Measurements from ENCODE around the gene SPATA12.
"Not testable (repeated sequence)": the region's sequence is repeated elsewhere in the genome, so short reads cannot be mapped to it uniquely, and the experiment has no call there.

Gene SPATA12

DNA sequence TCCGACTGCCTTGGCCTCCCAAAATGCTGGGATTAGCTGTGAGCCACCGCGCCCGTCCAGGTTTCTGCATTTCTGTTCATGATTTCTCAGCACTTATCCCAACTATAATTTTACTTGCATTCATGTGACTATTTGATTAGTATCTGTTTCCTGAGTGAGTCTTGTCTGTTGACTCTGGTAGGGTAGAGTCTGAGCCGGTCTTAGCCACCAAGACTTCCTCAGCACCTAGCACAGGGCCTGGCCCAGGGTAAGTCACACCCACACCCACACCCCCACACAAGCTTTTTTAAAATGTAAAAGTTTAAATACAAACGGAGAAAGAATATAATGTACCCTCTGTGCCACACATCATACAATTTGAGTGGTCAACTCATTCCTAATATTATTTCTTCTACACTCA lies 3.1 kb upstream of the SPATA12 start:
- no peak for DNase-seq

DNA sequence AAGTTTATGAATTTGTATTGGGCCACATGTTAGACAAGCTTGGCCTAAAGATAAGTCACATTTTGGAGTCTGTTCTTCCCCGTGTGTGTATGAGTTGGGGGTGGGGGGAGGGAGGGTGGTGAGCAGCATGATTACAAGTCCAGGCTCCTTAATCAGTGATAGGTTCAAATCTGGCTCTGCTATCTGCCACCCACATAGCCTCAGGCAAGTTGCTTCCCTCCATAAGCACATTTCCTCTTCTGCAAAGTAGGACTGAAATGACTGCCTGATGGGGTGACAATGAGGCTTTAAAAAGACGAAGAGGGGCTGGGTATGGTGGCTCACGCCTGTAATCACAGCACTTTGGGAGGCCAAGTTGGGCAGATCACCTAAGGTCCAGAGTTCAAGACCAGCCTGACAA lies 1.1 kb upstream of the SPATA12 start:
- DNase-seq: no peak

DNA sequence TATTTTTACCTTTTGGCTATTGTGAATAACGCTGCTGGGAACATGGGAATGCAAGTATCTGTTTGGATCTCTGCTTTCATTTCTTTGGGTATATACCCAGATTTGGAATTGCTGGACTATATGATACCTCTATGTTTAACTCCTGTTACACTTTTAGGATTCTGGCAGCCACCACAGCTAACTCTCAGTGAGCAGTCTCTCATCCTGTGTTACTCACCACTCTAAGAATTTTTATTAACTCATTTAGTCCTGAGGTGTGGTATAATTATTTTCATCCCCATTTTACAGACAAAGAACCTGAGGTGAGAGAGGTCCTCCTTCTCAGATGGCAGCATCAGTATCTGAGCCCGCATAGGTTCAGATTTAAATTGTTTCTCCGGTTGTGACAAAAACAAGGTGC lies 1.1 kb downstream of the SPATA12 start:
- no peak for DNase-seq

DNA sequence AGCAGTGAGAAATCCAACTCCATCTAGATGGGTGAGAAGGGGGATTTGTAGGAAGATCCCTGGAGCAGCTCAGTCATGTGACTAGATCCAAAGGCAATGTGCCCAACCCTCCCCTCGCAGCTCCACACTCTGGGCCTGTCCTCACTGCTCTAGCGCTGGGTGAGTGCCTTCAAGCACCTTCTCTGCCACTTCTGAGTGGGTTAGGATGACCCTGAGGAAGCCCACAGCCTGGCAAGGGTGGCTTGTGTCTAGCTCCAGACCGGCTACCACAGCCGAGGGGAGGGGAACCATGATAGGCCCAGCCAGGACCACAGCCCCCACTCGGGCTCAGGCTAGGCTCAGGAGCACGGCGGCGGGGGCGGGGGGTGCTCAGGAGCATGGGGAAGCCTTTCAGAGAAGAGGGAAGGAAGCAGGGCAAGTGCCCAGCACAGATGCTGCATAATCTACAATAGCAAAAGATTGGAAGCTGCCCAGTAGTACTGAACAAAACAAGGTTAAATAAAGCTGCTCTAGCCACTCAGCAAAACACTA lies 1.7 kb downstream of the SPATA12 start:
- DNase-seq: no peak

DNA sequence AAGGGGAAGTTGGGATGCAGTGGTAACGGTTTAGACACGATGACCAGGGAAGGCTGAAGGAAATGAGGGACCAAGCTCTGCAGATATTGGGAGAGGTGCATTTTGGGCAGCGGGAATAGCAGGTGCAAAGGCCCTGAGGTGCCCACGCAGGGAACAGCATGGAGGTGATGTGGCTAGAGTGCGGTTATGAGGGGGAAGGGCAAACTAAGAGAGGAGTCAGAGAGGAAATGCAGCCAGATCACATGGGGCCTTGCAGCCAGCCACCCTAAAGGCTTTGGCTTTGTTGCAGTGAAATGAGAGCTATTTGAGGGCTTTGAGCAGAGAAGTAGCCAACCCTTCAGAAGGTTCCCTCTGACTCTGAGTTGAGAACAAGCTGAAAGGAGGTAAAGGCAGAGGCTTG lies 2.6 kb downstream of the SPATA12 start:
- no peak for DNase-seq

DNA sequence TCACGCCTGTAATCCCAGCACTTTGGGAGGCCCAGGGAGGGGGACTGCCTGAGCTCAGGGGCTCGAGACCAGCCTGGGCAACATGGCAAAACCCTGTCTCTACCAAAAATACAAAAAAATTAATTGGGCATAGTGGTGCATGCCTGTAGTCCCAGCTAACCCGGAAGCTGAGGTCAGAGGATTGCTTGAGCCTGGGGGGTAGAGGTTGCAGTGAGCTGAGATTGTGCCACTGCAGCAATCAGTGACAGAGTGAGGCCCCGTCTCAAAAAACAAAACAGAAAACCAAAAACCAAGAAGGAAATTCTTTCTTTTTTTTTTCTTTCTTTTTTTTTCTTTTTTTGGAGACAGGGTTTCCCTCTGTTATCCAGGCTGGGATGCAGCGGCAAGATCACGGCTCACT lies 3.5 kb downstream of the SPATA12 start:
- DNase-seq: no peak

DNA sequence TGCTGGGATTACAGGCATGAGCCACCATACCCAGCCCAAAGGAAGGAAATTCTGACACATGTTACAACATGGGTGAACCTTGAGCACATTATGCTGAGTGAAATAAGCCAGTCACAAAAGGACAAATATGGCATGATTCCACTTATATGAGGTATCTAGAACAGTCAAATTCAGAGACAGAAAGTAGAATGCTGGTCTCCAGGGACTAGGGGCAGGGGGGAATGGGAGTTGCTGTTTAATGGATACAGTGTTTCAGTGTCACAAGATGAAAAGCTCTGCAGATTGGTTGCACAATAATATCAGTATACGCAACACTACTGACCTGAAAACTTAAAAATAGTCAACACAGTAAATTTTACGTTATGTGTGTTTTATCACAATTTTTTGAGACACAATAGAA lies 4.1 kb downstream of the SPATA12 start:
- DNase-seq: no peak

DNA sequence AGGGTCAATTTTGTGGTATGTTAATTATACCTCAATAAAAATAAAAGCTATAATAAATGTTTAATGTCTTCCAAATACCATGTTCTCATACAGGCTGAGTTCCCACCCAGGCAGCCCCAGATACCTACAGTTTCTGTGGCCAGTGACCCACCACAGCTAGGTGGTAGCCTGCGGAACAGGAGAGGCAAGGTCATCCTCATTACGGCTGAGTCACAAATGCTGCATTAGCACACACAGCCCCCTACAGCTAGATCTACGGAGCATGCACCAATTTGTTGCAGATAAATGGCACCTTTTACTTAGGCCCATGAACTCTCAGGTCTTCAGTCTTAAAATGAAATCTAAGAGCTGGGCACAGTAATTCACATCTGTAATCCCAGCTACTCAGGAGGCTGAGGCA lies 5.1 kb downstream of the SPATA12 start:
- DNase-seq: no peak

DNA sequence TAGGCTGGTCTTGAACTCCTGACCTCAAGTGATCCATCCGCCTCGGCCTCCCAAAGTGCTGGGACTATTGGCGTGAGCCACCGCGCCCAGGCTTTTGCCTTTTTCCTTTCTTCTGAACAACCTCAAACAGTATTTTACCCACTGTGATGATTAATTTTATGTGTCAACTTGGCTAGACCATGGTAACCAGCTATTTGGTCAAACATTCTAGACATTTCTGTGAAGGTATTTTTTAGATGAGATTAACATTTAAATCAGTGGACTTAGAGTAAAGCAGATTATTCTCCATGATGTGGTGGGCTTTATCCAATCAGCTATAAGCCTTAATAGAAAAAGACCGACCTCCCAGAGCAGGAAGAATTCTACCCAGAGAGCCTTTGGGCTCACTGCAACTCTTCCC lies 6.0 kb downstream of the SPATA12 start:
- DNase-seq: no peak

DNA sequence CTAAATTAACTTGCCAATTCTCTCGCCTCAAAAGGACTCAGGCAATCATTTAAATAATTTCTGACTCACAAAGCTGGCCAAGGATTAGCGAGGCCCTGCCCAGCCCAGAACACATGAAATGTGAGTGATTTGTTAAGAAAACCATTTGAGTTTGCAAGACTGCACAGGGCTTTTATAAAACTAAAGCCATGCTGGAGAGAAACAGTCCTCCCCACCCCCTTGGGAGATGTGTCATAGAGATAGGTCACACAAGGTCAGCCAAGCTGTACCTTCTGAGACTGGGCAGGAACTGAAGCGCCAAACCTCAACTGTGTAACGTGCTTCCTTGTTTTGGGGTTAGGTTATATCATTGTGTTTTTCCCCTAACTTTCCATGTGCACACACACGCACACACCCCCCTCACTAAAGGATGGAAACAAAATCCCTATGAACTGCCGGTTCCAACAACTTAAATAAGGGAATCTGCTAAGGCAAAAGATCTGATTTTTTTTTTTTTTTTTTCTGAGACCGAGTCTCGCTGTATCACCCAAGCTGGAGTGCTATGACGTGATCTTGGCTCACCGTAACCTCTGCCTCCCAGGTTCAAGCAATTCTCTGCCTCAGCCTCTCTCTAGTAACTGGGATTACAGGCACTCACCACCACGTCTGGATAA lies 8.1 kb downstream of the SPATA12 start:
- no peak for DNase-seq

DNA sequence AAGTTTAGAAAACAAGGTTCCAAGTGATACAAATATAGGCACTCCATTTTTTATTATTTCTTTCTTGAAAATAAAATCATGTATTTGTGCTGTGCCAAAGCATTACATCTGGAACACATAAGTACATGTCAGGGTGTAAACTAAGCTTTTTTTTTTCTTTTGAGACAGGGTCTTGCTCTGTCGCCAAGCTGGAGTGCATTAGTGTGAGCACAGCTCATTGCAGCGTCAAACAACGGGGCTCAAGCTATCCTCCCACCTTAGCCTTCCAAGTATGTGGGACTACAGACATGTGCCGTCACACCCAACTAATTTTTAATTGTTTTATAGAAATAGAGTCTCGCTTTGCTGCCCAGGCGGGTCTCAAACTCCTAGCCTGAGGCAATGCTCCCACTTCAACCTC lies 9.0 kb downstream of the SPATA12 start:
- DNase-seq: no peak

DNA sequence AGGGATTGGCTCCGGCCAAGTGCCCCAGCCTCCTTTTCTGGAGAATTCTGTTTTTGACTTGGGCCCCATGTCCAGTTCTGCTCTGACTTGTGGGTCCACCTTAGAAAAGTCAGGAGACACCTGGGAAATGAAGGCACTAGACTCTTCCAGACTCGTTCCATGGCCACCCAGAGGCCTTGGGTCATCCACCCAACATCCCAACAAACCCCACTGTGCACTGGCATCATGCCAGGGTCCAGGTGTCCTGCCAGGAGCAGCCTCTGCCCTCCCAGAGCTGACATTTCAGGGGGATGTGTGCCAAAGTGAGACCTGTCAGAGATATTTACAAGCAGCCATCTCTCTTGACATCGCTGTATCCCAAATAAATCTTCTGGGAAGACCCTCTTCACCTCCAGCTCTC lies 13.2 kb downstream of the SPATA12 start:
- DNase-seq: no peak

DNA sequence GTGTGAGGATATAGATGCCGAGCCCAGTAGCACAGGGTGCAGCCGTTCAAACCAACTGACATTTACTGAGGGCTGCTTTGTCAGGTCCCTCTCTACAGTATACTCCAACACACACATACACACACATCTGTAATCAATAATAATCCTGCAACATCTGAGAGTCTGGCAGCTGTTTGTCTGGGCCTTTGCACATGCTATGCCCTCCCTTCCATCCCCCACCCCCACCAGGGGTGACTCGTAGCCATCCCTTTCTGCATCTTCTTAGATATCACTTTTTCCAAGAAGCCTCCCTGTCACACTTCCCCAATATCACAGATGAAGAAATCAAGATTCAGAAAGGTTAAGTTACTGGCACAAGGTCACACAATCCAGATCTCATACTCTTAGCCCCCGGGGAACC lies 13.7 kb downstream of the SPATA12 start:
- no peak for DNase-seq

DNA sequence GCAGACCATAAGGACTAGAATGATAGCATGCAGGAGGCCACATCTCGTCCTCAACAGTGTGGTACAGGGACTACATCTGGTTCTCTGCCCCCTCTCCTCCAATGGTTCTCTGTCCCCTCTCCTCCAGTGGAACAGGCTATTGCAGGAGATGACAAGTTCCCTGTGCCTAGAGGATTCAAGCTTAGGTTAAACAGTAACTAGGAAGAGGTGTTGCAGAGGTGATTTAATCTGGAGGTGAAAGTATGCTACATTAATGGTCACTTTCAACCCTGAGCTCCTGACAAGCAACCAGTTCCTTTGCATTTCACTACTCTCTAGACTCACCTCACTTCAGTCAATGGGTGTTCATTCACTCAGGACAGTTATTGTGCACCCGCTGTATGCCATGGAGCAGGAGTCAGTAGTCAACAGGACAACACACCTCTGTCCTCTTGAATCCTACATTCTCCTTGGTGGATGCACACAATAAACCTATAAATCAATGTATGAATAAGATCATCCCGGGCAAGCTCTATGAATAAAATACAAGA lies 16.0 kb downstream of the SPATA12 start:
- no peak for DNase-seq

DNA sequence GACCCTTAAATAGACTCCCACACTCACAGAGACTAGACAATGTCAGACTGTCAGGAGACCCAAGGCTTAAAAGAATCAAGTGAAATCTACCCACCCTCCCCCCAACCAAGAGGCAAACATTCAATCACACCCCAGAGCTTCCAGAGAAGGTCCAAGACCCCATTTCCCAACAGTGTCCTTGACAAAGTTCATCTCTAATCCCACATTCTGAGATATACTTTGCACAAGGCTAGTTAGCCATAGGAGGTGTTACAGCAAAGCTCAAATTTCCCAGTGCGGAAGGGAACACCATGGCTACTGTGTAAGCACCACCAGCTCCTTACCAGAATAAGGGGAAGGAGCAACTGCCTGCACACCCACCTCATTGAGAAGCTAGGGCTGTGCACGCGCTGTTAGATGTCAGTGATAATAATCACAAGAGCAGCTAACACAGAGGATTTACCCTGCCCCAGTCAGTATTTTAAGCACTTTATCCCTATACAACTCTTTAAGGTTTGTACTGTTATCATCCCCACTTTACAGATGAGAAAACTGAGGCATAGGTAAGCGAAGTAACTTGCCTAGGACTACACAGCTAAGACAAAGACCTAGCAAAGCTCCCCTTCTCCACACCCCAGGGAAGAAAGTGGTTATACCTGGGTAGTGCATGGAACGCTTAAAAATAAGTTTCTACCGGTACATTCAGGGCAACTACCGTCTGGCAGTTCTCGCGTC lies 17.3 kb downstream of the SPATA12 start:
- no peak for DNase-seq

DNA sequence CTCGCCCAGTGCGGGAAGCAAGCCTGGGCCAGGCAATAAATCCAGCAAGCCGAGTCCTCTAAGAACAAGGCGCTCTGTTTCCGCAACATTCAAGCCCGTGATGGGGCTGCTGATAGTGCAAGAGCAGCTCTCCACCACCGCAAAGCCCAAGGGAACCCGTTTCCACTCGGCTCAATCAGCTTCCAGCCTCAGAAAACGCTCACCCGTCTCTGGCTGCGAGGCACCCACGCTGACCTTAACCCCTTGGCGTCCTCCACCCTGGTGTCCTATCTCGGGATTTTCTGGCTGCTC lies 17.8 kb downstream of the SPATA12 start:
- DNase-seq: no peak

DNA sequence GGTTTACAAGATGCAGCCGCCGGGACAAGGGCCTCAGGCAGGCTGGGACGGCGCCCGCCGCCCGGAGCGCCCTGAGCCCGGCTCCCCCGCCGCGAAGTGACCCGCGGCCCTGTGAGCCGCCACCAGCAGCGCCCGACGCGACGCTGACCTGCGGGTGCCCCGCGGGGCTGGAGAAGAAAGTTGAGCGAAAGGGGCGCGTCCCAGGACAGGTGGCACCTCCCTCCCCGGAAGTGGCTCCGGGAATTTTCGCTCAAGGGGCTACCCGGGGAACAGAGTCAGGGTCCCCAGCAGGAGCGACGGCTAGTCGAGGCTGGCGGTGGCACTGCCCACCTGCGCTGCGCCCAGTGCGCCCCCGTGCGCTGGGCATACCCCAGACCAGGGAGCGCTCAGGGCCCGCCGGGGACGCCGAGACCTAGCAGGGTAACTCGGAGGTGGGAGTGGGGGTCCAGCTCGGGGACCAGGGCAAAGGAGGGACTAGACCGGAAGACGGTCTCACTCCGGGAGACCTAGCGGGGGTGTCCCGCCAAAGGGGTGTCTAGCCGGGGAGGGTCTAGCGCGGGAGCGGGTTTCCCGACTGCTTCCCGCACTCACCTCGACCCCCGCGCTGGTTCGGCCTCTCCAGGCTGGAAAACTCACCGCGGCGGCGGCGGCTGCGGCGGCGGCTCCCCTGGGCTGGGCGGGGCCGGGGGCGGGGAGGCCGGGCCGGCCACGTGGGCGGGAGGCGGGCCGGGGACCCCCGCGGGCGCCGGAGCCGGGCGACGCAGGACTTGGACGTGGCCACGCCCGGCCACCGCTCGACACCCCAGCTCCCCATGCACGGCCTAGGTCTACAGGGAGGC lies 18.4 kb downstream of the SPATA12 start:
- DNase-seq: no peak

DNA sequence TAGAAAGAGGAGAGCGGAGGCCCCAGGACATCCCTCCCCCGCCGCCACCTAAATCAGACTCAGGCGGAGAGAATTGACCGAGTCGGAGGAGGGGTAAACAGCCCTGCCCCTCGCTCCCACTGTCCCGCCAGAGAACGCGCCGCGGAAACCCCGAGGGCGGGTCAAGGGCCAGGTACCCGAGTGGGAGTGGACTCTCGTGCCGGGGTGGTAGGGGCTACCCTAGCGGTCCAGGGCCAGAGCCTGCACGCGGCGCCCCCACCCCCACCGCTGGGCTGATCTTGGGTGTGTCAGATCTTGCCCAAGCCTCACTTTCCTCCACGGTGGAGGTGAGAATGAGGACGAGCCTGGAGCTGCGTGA lies 19.0 kb downstream of the SPATA12 start:
- no peak for DNase-seq

DNA sequence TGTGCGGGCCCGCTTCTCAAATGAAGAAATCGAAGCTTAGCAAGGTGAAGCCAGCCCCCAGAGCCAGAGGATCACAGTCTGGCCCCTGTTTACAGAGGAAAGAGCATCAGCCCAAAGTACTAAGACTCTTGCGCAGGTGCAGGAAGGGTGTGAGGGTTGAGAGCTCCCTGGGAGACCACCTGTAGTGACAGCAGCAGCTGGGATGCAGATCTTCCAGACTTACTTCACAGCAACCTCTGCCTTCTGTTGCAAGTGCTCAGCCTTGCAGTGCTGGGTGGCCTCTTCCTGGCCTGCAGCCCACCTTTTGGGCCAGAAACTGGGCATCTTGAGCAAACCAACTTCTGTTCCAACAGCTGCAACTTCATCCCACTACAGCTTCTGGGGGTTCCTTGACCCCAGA lies 19.7 kb downstream of the SPATA12 start:
- no peak for DNase-seq

DNA sequence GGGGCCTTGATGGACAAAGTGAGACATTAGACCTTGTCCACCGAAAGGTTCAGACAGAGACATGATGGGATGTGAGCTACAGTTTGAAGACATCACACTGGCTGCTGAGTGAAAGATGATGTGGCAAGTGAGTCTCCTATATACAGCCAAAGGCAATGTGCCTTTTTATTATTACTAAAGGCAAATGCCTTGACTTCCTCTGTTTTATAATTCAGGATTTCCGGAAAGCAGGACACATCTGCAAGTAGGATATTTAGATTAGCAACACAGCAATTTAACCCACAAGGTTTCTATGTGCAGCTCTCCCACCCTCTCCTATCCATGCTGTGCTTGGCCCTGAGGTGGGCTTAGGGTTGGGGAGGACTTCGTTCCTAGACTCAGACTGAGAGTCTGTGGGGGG lies 20.7 kb downstream of the SPATA12 start:
- DNase-seq: no peak

DNA sequence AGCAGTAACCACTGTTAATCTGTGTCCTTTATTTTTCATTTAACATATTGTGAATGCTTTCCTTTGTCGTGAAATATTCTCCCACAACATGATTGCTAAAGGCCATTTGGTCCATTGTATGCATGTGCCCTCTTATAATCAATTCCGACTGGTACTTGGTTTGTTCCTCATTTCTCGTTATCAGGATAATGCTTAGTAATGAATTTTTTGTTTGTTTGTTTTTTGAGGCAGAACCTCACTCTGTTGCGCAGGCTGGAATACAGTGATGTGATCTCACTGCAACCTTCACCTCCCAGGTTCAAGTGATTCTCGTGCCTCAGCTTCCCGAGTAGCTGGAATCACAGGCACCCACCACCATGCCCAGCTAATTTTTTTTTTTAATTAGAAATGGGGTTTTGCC lies 22.0 kb downstream of the SPATA12 start:
- DNase-seq: no peak

DNA sequence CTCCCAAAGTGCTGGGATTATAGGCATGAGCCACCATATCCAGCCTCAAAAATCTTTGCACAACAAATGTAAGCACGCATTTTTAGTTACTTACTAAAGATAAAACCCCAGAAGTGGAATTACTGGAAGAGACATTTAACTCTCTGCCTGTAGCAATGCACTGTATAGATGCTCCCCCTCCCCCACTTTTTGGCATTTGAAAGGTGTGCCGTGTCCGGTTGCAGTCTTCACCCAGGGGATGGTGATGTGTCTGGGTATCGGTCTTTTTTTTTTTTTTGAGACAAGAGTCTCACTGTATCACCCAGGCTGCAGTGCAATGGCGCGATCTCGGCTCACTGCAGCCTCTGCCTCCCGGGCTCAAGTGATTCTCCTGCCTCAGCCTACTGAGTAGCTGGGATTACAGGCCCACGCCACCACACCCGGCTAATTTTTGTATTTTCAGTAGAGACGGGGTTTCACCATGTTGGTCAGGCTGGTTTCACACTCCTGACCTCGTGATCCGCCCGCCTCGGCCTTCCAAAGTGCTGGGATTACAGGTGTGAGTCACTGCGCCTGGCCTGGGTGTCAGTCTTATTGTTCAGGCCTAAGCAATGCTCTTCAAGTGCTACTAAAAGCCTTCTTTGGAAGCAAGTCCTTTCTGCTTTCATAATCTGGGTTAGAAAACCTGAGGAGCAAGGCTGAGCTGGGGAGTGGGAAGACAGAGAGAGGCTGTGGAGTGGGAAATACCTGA lies 23.0 kb downstream of the SPATA12 start:
- DNase-seq: not testable (repeated sequence)

DNA sequence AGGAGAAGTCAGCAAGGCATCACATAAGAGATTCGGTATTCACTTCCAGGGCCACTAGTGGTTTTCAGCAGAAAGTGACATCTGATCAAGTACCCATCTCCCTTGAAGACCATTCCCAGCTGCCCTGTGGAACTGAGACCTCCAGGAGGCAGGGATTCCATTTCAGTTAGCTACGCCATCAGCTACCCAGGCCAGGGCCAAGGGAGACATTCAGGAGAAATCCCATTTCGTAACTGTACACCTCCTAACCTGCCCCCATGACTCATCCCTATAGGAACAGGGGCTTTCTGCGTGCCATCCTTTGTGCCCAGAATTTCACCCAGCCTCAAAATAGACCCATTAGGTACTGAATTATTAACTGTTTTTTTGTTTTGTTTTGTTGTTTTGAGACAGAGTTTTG lies 24.7 kb downstream of the SPATA12 start:
- DNase-seq: no peak

All from CD4-positive, alpha-beta T cell treated with Interleukin-12 subunit alpha and Interleukin-12 subunit beta, for 1 hour (primary cell).